Mesothelial cell of epicardium (in vitro differentiated cells): Measurements from ENCODE around the gene ACOT9. TPM values are rescaled to one million over a fixed set of nuclear protein-coding genes. Genes with fewer than 3 reads are reported as not detected.

Source experiments
- DNase-seq, 2 experiments: peaks; one replicate each; pipeline ENCODE4 v3.0.0; 2021; ENCODE audit warnings: low spot score in 2 of 2; ENCODE audit not compliant: unreplicated experiment in 2 of 2
- H3K27ac Mint-ChIP-seq: 2 replicates; pipeline ENCODE4 v1.8.0; 2021; ENCODE audit warnings: mixed read lengths
- H3K27me3 Mint-ChIP-seq: 2 replicates; pipeline ENCODE4 v1.8.0; 2021; ENCODE audit warnings: low read depth, mixed read lengths
- H3K36me3 Mint-ChIP-seq: 2 replicates; pipeline ENCODE4 v1.8.0; 2021; ENCODE audit warnings: mixed read lengths
- H3K4me1 Mint-ChIP-seq: 2 replicates; pipeline ENCODE4 v1.8.0; 2021; ENCODE audit warnings: mixed read lengths
- H3K4me3 Mint-ChIP-seq: 2 replicates; pipeline ENCODE4 v1.8.0; 2021; ENCODE audit warnings: mild to moderate bottlenecking, moderate library complexity, mixed read lengths
- H3K9me3 Mint-ChIP-seq: 2 replicates; pipeline ENCODE4 v1.8.0; 2021; ENCODE audit warnings: mixed read lengths
- total RNA-seq: library from RNA; stranded (reverse); gene quantifications from 3 replicates; pipeline ENCODE4 v1.2.1, GENCODE V29; 2021
- TF ChIP-seq, protein P1 (sequence below): fragments of 200-600 bp; sonication (generic); IDR thresholded peaks from one replicate; pipeline ENCODE4 v1.5.0; 2021; ENCODE audit warnings: antibody characterized with exemption; ENCODE audit not compliant: unreplicated experiment

ACOT9 gene, protein sequence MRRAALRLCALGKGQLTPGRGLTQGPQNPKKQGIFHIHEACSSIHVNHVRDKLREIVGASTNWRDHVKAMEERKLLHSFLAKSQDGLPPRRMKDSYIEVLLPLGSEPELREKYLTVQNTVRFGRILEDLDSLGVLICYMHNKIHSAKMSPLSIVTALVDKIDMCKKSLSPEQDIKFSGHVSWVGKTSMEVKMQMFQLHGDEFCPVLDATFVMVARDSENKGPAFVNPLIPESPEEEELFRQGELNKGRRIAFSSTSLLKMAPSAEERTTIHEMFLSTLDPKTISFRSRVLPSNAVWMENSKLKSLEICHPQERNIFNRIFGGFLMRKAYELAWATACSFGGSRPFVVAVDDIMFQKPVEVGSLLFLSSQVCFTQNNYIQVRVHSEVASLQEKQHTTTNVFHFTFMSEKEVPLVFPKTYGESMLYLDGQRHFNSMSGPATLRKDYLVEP
- total RNA-seq: 29.0 to 32.7 TPM (median 32.5 TPM) in 3 replicates

- H3K27ac Mint-ChIP-seq: peak within 1 kb of the TSS; percentile 97
- H3K9me3 Mint-ChIP-seq: no peaks in the 10 kb centered on the region
- peaks cover 2% of the 10 kb centered on the region for H3K4me1 Mint-ChIP-seq
- peak; percentile 72 to 82 for DNase-seq
- H3K36me3 Mint-ChIP-seq: no peaks in the 10 kb centered on the region
- H3K27me3 Mint-ChIP-seq: no peaks in the 10 kb centered on the region
- TF ChIP-seq, protein P1, sequence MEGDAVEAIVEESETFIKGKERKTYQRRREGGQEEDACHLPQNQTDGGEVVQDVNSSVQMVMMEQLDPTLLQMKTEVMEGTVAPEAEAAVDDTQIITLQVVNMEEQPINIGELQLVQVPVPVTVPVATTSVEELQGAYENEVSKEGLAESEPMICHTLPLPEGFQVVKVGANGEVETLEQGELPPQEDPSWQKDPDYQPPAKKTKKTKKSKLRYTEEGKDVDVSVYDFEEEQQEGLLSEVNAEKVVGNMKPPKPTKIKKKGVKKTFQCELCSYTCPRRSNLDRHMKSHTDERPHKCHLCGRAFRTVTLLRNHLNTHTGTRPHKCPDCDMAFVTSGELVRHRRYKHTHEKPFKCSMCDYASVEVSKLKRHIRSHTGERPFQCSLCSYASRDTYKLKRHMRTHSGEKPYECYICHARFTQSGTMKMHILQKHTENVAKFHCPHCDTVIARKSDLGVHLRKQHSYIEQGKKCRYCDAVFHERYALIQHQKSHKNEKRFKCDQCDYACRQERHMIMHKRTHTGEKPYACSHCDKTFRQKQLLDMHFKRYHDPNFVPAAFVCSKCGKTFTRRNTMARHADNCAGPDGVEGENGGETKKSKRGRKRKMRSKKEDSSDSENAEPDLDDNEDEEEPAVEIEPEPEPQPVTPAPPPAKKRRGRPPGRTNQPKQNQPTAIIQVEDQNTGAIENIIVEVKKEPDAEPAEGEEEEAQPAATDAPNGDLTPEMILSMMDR: no peak
- peak within 1 kb of the TSS; percentile 79 for H3K4me3 Mint-ChIP-seq
Measured at GRCh38 chrX:23742697-23743622, at the start of gene ACOT9. Gene ACOT9 (minus strand): TSS chrX:23743276. CDS start chrX:23743144, 132 bp downstream.

GRCh38 chrX:23790155-23790497 is 47.0 kb upstream of the ACOT9 start:
- Mint-ChIP-seq H3K4me3 (no peak overlapping the region), H3K36me3 (peaks cover 17% of the 10 kb centered on the region), H3K27ac (no peak overlapping the region), H3K27me3 (no peaks in the 10 kb centered on the region), H3K4me1 (peaks cover 22% of the 10 kb centered on the region), H3K9me3 (no peaks in the 10 kb centered on the region)
- TF ChIP-seq, protein P1: no peak
- DNase-seq: no peak

DNA sequence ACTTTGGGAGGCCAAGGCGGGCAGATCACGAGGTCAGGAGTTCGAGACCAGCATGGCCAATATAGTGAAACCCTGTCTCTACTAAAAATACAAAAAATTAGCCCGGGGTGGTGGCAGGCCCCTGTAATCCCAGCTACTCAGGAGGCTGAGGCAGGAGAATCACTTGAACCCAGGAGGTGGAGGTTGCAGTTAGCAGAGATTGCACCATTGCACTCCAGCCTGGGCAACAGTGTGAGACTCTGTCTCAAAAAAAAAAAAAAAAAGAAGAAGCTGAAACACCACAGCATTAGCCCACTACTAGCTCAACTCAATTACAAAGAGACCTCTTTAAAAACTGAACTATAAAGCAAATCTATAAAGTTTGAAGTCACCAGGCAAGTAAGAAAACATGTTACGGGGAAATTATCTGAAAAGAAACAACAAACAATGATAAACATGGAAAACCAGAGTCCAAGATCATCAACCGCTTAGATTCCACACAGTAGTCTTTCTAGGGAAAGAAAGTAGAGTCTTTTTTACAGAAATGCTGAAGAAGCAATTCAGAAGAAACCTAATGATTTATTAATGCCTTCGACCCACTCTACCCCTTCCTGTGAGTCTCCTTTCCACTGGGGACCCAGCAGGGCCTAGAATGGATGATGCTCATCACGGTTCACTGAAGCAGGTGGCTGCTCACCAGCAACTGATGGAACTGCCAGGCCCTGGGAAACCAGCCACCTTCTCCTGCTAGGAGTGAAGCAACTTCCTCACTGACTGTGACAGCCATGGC is 46.5 kb upstream of the ACOT9 start:
- no peak for DNase-seq
- peaks cover 22% of the 10 kb centered on the region for H3K4me1 Mint-ChIP-seq
- no peaks in the 10 kb centered on the region for H3K9me3 Mint-ChIP-seq
- peaks cover 18% of the 10 kb centered on the region for H3K36me3 Mint-ChIP-seq
- no peaks in the 10 kb centered on the region for H3K27me3 Mint-ChIP-seq
- TF ChIP-seq, protein P1: no peak
- no peak overlapping the region for H3K27ac Mint-ChIP-seq
- no peak overlapping the region for H3K4me3 Mint-ChIP-seq

- H3K27me3 Mint-ChIP-seq: no peaks in the 10 kb centered on the region
- H3K4me1 Mint-ChIP-seq: peaks cover 27% of the 10 kb centered on the region
- no peak for DNase-seq
- no peak overlapping the region for H3K4me3 Mint-ChIP-seq
- no peak overlapping the region for H3K27ac Mint-ChIP-seq
- TF ChIP-seq, protein P1: no peak
- peaks cover 21% of the 10 kb centered on the region for H3K36me3 Mint-ChIP-seq
- no peaks in the 10 kb centered on the region for H3K9me3 Mint-ChIP-seq
Measured at GRCh38 chrX:23788946-23789345, 45.9 kb upstream of the ACOT9 start.

- Mint-ChIP-seq H3K27me3 (no peaks in the 10 kb centered on the region), H3K4me1 (peaks cover 31% of the 10 kb centered on the region), H3K27ac (no peak overlapping the region), H3K36me3 (peaks cover 23% of the 10 kb centered on the region), H3K4me3 (no peak overlapping the region), H3K9me3 (no peaks in the 10 kb centered on the region)
- TF ChIP-seq, protein P1: no peak
- no peak for DNase-seq
Measured at GRCh38 chrX:23788521-23788920, 45.4 kb upstream of the ACOT9 start.
